ENCODE measurements around the gene ANKFN1. TPM values are rescaled to one million over a fixed set of nuclear protein-coding genes. Genes with fewer than 3 reads are reported as not detected.

ANKFN1 gene
- total and polyA plus RNA-seq, 5 donors, result 0.02 to 0.15 (median 0.11) TPM; not detected in 2

GRCh38 chr17:56510554-56511342 is 357.5 kb downstream of the ANKFN1 start:
- Histone ChIP-seq H3K27me3 (ENCODE audit: control insufficient read depth, insufficient read depth) (no peaks in the 10 kb centered on the region), H3K4me3 (ENCODE audit: low read length) (no peak overlapping the region), H3K4me1 (ENCODE audit: control insufficient read depth, insufficient read depth, low read length) (no peaks in the 10 kb centered on the region), H3K9me3 (ENCODE audit: control insufficient read depth, low read length) (no peaks in the 10 kb centered on the region), H3K27ac (ENCODE audit: low read length) (no peak overlapping the region)
- ATAC-seq (no peak), DNase-seq (peak in 1 of 3 donors; percentile 52)
- 96% methylated on average over 46 of the region's 46 CpGs for WGBS
- intact Hi-C loops (cut with DNase I), result loop anchor here in 1 of 4 donors (10.0 kb wide), 1 partner anchor 204 kb away; no protein-coding TSS in a partner anchor

GRCh38 chr17:56514264-56514663 is 361.0 kb downstream of the ANKFN1 start:
- Histone ChIP-seq H3K4me3 (ENCODE audit: low read length) (no peak overlapping the region), H3K27ac (ENCODE audit: low read length) (no peak overlapping the region), H3K4me1 (ENCODE audit: control insufficient read depth, insufficient read depth, low read length) (no peaks in the 10 kb centered on the region), H3K27me3 (ENCODE audit: control insufficient read depth, insufficient read depth) (no peaks in the 10 kb centered on the region), H3K9me3 (ENCODE audit: control insufficient read depth, low read length) (no peaks in the 10 kb centered on the region)
- intact Hi-C loops (cut with DNase I), result loop anchor here in 1 of 4 donors (10.0 kb wide), 1 partner anchor 201 kb away; no protein-coding TSS in a partner anchor
- DNase-seq (no peak), ATAC-seq (no peak)
- 71% methylated on average over 2 of the region's 2 CpGs for WGBS

- intact Hi-C loops (cut with DNase I), result loop anchor here in 1 of 4 donors (10.0 kb wide), 1 partner anchor 200 kb away; no protein-coding TSS in a partner anchor
- no peak for DNase-seq
- H3K9me3 ChIP-seq (ENCODE audit: control insufficient read depth, low read length), result no peaks in the 10 kb centered on the region
Observed at GRCh38 chr17:56514899-56515298, 361.6 kb downstream of the ANKFN1 start.

GRCh38 chr17:56521414-56522141 is 368.3 kb downstream of the ANKFN1 start:
- 47% methylated on average over 12 of the region's 12 CpGs for WGBS
- ATAC-seq (peak; percentile 28 to 31), DNase-seq (no peak)
- H3K9me3 ChIP-seq (ENCODE audit: control insufficient read depth, low read length), result no peaks in the 10 kb centered on the region
- H3K27me3 ChIP-seq (ENCODE audit: control insufficient read depth, insufficient read depth), result no peaks in the 10 kb centered on the region
- no peak overlapping the region for H3K27ac ChIP-seq (ENCODE audit: low read length)
- H3K4me1 ChIP-seq (ENCODE audit: control insufficient read depth, insufficient read depth, low read length), result no peaks in the 10 kb centered on the region
- intact Hi-C loops (cut with DNase I), result no loop called here
- H3K4me3 ChIP-seq (ENCODE audit: low read length), result no peak overlapping the region

More at GRCh38 chr17:56514899-56515298, 361.6 kb downstream of the ANKFN1 start:
- H3K4me3 ChIP-seq (ENCODE audit: low read length), result no peak overlapping the region
- no peak overlapping the region for H3K27ac ChIP-seq (ENCODE audit: low read length)
- ATAC-seq, result no peak
- no peaks in the 10 kb centered on the region for H3K4me1 ChIP-seq (ENCODE audit: control insufficient read depth, insufficient read depth, low read length)
- no peaks in the 10 kb centered on the region for H3K27me3 ChIP-seq (ENCODE audit: control insufficient read depth, insufficient read depth)
- 68% methylated on average over 4 of the region's 4 CpGs for WGBS

- Histone ChIP-seq H3K27me3 (ENCODE audit: control insufficient read depth, insufficient read depth) (no peaks in the 10 kb centered on the region), H3K4me1 (ENCODE audit: control insufficient read depth, insufficient read depth, low read length) (no peaks in the 10 kb centered on the region), H3K9me3 (ENCODE audit: control insufficient read depth, low read length) (no peaks in the 10 kb centered on the region), H3K4me3 (ENCODE audit: low read length) (no peak overlapping the region), H3K27ac (ENCODE audit: low read length) (no peak overlapping the region)
- DNase-seq (no peak), ATAC-seq (no peak)
- intact Hi-C loops (cut with DNase I), result no loop called here
- WGBS, result 94% methylated on average over 2 of the region's 2 CpGs
Observed at GRCh38 chr17:56523042-56523441, 369.8 kb downstream of the ANKFN1 start.

GRCh38 chr17:56528696-56529095 is 375.4 kb downstream of the ANKFN1 start:
- Histone ChIP-seq H3K9me3 (ENCODE audit: control insufficient read depth, low read length) (no peaks in the 10 kb centered on the region), H3K4me1 (ENCODE audit: control insufficient read depth, insufficient read depth, low read length) (no peaks in the 10 kb centered on the region), H3K4me3 (ENCODE audit: low read length) (no peak overlapping the region), H3K27ac (ENCODE audit: low read length) (no peak overlapping the region), H3K27me3 (ENCODE audit: control insufficient read depth, insufficient read depth) (no peaks in the 10 kb centered on the region)
- no peak for ATAC-seq
- intact Hi-C loops (cut with DNase I), result no loop called here
- DNase-seq, result no peak
- 58% methylated on average over 2 of the region's 2 CpGs for WGBS

GRCh38 chr17:56532926-56533325 is 379.7 kb downstream of the ANKFN1 start:
- WGBS, result 69% methylated on average over 5 of the region's 5 CpGs
- Histone ChIP-seq H3K4me1 (ENCODE audit: control insufficient read depth, insufficient read depth, low read length) (peaks cover 1% of the 10 kb centered on the region), H3K27me3 (ENCODE audit: control insufficient read depth, insufficient read depth) (no peaks in the 10 kb centered on the region), H3K4me3 (ENCODE audit: low read length) (no peak overlapping the region), H3K27ac (ENCODE audit: low read length) (no peak overlapping the region), H3K9me3 (ENCODE audit: control insufficient read depth, low read length) (no peaks in the 10 kb centered on the region)
- DNase-seq (no peak), ATAC-seq (no peak)
- intact Hi-C loops (cut with DNase I), result no loop called here

GRCh38 chr17:56536766-56537165 is 383.5 kb downstream of the ANKFN1 start:
- no peak for DNase-seq
- no peak overlapping the region for H3K27ac ChIP-seq (ENCODE audit: low read length)
- 70% methylated on average over 1 of the region's 1 CpG for WGBS
- ATAC-seq, result no peak
- no peaks in the 10 kb centered on the region for H3K27me3 ChIP-seq (ENCODE audit: control insufficient read depth, insufficient read depth)
- peaks cover 2% of the 10 kb centered on the region for H3K9me3 ChIP-seq (ENCODE audit: control insufficient read depth, low read length)
- peaks cover 1% of the 10 kb centered on the region for H3K4me1 ChIP-seq (ENCODE audit: control insufficient read depth, insufficient read depth, low read length)
- intact Hi-C loops (cut with DNase I), result no loop called here
- H3K4me3 ChIP-seq (ENCODE audit: low read length), result no peak overlapping the region

GRCh38 chr17:56540836-56541235 is 387.6 kb downstream of the ANKFN1 start:
- 23% methylated on average over 5 of the region's 5 CpGs for WGBS
- no peak overlapping the region for H3K4me3 ChIP-seq (ENCODE audit: low read length)
- H3K27ac ChIP-seq (ENCODE audit: low read length), result no peak overlapping the region
- peaks cover 2% of the 10 kb centered on the region for H3K9me3 ChIP-seq (ENCODE audit: control insufficient read depth, low read length)
- ATAC-seq, result no peak
- no peaks in the 10 kb centered on the region for H3K27me3 ChIP-seq (ENCODE audit: control insufficient read depth, insufficient read depth)
- intact Hi-C loops (cut with DNase I), result no loop called here
- H3K4me1 ChIP-seq (ENCODE audit: control insufficient read depth, insufficient read depth, low read length), result peaks cover 1% of the 10 kb centered on the region
- DNase-seq, result no peak

GRCh38 chr17:56543280-56543679 is 390.0 kb downstream of the ANKFN1 start:
- 46% methylated on average over 3 of the region's 3 CpGs for WGBS
- H3K27ac ChIP-seq (ENCODE audit: low read length), result no peak overlapping the region
- intact Hi-C loops (cut with DNase I), result no loop called here
- H3K4me1 ChIP-seq (ENCODE audit: control insufficient read depth, insufficient read depth, low read length), result no peaks in the 10 kb centered on the region
- peaks cover 2% of the 10 kb centered on the region for H3K9me3 ChIP-seq (ENCODE audit: control insufficient read depth, low read length)
- ATAC-seq (no peak), DNase-seq (no peak)
- no peak overlapping the region for H3K4me3 ChIP-seq (ENCODE audit: low read length)
- H3K27me3 ChIP-seq (ENCODE audit: control insufficient read depth, insufficient read depth), result no peaks in the 10 kb centered on the region

GRCh38 chr17:56545106-56545505 is 391.8 kb downstream of the ANKFN1 start:
- intact Hi-C loops (cut with DNase I), result no loop called here
- H3K4me3 ChIP-seq (ENCODE audit: low read length), result no peak overlapping the region
- no peaks in the 10 kb centered on the region for H3K27me3 ChIP-seq (ENCODE audit: control insufficient read depth, insufficient read depth)
- H3K4me1 ChIP-seq (ENCODE audit: control insufficient read depth, insufficient read depth, low read length), result no peaks in the 10 kb centered on the region
- DNase-seq (no peak), ATAC-seq (no peak)
- H3K27ac ChIP-seq (ENCODE audit: low read length), result no peak overlapping the region
- 48% methylated on average over 2 of the region's 2 CpGs for WGBS
- H3K9me3 ChIP-seq (ENCODE audit: control insufficient read depth, low read length), result no peaks in the 10 kb centered on the region

Data from right cardiac atrium (tissue), 5 donors.